ENCODE measurements around the gene ERC2. TPM values are rescaled to one million over a fixed set of nuclear protein-coding genes. Genes with fewer than 3 reads are reported as not detected.

The ERC2 gene
- polyA plus RNA-seq, 1 experiment = 0.07 TPM

DNA sequence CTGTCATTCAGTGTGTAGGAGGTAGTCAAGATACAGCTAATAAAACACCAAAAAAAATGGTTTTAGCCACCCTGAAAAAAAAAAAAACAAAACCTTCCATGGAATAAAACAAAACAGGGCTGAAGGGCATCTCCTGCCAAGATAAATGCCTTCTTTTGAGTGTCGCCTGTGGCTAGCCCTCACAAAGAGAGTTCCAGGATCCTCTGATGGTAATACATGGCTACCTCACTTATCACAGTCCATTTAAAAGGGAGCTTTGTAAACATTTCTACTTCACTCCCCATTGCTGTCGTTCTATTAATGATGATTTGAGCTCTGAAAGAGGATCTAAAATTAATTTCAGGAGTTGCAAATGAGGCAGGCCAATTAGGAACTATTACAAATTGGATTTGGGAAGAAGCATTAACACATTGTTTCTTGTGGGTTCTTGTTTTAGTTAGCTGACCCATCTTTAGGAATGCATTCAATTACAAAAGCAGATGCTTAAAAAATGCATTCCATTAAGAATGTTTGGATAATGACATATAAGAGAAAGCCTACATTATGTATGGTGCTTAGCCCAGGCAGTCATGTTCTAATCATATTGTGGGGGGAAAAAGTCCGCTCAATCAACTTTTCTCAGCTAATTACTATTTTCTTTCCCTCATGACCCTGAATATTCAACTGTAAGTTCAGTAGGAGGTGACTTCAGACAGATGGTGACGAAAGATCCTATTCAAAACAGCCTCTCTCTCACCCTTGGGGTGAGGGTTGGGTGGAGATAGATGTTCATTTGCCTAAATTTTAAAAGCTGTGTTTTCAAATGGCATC is 726.0 kb downstream of the ERC2 start:
- no peaks in the 10 kb centered on the region for H3K27me3 ChIP-seq (ENCODE audit: control insufficient read depth, insufficient read depth, low read length)
- H3K4me3 ChIP-seq (ENCODE audit: low read depth, low read length) = no peak overlapping the region
- POLR2A ChIA-PET = no interaction called here
- DNase-seq (ENCODE audit: low read depth, low spot score) = no peak
- TF ChIP-seq, protein P1, sequence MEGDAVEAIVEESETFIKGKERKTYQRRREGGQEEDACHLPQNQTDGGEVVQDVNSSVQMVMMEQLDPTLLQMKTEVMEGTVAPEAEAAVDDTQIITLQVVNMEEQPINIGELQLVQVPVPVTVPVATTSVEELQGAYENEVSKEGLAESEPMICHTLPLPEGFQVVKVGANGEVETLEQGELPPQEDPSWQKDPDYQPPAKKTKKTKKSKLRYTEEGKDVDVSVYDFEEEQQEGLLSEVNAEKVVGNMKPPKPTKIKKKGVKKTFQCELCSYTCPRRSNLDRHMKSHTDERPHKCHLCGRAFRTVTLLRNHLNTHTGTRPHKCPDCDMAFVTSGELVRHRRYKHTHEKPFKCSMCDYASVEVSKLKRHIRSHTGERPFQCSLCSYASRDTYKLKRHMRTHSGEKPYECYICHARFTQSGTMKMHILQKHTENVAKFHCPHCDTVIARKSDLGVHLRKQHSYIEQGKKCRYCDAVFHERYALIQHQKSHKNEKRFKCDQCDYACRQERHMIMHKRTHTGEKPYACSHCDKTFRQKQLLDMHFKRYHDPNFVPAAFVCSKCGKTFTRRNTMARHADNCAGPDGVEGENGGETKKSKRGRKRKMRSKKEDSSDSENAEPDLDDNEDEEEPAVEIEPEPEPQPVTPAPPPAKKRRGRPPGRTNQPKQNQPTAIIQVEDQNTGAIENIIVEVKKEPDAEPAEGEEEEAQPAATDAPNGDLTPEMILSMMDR (IDR thresholded peaks at IDR 0.05; ENCODE audit: low read depth, low read length) = no peak
- no peaks in the 10 kb centered on the region for H3K9me3 ChIP-seq (ENCODE audit: control insufficient read depth, insufficient read depth, low read length)
- CTCF ChIA-PET = interaction anchor here (0.6 to 1.5 kb wide), 7 partner anchors 9 to 1803 kb away, joined by 3 to 6 read pairs (median 3); no protein-coding TSS in a partner anchor
- no peak overlapping the region for H3K27ac ChIP-seq (ENCODE audit: low read depth, low read length)

DNA sequence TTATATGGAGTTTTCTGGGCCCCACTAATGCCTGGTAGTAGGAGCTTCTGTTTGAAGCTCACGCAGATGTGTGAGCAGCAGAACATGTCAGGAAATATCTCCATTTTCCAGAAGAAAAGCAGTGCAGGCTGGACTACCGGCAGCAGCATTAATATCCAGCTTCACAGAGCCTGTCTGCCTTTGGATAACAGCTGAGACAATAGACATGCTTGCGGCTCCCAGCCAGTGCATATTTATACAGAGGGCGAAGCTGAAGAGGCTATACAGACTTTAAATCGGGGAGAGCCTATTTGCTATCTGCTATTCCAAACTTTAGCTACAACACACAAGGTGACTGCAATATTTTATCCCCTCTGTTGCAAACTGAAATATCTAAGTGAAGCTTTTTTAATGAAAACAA is 731.1 kb downstream of the ERC2 start:
- H3K4me3 ChIP-seq (ENCODE audit: low read depth, low read length) = no peak overlapping the region
- no peaks in the 10 kb centered on the region for H3K9me3 ChIP-seq (ENCODE audit: control insufficient read depth, insufficient read depth, low read length)
- POLR2A ChIA-PET = no interaction called here
- DNase-seq (ENCODE audit: low read depth, low spot score) = no peak
- TF ChIP-seq, protein P1 (IDR thresholded peaks at IDR 0.05; ENCODE audit: low read depth, low read length) = no peak
- no peak overlapping the region for H3K27ac ChIP-seq (ENCODE audit: low read depth, low read length)
- peaks cover 10% of the 10 kb centered on the region for H3K27me3 ChIP-seq (ENCODE audit: control insufficient read depth, insufficient read depth, low read length)
- CTCF ChIA-PET = interaction anchor here (1.1 to 2.2 kb wide), 3 partner anchors 10 to 16 kb away, joined by 3 to 16 read pairs (median 4); no protein-coding TSS in a partner anchor

DNA sequence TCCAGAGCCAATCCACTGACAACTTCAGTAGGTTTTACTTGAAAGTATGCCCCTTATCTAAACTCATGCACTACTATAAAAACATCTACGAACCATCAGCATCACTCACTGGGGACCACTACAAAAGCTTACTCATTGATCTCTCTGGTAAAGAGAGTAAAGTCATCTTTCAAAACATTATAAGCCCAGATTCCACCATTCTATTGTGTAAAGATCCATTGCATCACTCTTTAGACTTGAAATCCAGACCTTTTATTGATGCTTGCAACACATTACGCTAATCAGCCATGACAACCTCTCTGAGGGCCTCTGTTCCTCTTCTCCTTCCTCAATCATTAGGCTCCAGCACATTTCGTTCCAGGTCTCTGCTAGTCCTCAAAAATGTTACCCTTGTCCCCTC is 732.3 kb downstream of the ERC2 start:
- DNase-seq (ENCODE audit: low read depth, low spot score) = no peak
- no peak overlapping the region for H3K4me3 ChIP-seq (ENCODE audit: low read depth, low read length)
- peaks cover 10% of the 10 kb centered on the region for H3K27me3 ChIP-seq (ENCODE audit: control insufficient read depth, insufficient read depth, low read length)
- CTCF ChIA-PET = interaction anchor here (0.8 kb wide), 1 partner anchor 10 kb away, joined by 5 read pairs; no protein-coding TSS in a partner anchor
- no peaks in the 10 kb centered on the region for H3K9me3 ChIP-seq (ENCODE audit: control insufficient read depth, insufficient read depth, low read length)
- H3K27ac ChIP-seq (ENCODE audit: low read depth, low read length) = no peak overlapping the region
- POLR2A ChIA-PET = no interaction called here
- TF ChIP-seq, protein P1 (IDR thresholded peaks at IDR 0.05; ENCODE audit: low read depth, low read length) = no peak

DNA sequence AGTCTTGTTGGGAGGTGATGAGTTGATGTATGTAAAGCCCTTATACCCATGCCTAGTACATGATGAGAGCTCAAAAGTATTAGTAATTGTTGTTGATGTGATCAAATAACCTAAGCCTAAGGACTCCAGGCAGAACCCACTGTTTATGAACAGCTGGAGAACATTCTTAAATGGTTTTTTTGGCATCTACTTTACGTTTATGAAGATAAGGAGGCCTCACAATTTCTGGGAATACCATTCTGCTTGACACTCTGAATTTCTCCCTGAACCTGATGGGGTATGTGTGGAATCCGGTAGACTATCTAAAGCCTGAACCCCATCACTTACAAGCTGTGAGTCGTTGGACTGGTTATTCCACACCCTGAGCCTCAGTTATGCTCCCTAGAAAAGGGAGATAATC is 736.5 kb downstream of the ERC2 start:
- POLR2A ChIA-PET = no interaction called here
- Histone ChIP-seq H3K9me3 (ENCODE audit: control insufficient read depth, insufficient read depth, low read length) (no peaks in the 10 kb centered on the region), H3K27ac (ENCODE audit: low read depth, low read length) (no peak overlapping the region), H3K27me3 (ENCODE audit: control insufficient read depth, insufficient read depth, low read length) (peaks cover 8% of the 10 kb centered on the region), H3K4me3 (ENCODE audit: low read depth, low read length) (no peak overlapping the region)
- TF ChIP-seq, protein P1 (IDR thresholded peaks at IDR 0.05; ENCODE audit: low read depth, low read length) = no peak
- DNase-seq (ENCODE audit: low read depth, low spot score) = no peak
- CTCF ChIA-PET = interaction anchor here (2.0 to 2.1 kb wide), 2 partner anchors 15 to 520 kb away, joined by 5 to 7 read pairs; no protein-coding TSS in a partner anchor

DNA sequence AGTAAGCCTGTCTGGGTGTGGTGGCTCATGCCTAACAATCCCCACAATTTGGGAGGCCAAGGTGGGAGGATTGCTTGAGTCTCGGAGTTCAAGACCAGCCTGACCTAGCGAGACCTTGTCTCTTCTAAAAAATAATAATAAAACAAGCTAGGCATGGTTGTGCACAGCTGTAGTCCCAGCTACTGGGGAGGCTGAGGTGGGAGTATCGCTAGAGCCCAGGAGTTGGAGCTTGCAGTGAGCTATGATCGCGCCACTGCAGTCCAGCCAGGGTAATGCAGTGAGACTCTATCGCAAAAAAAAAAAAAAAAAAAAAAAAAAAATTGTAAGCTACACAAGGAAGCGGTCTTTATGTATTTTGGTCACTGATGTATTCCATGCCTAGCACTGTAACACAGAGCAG is 738.7 kb downstream of the ERC2 start:
- TF ChIP-seq, protein P1 (IDR thresholded peaks at IDR 0.05; ENCODE audit: low read depth, low read length) = no peak
- POLR2A ChIA-PET = interaction anchor here (0.6 kb wide), 1 partner anchor 248 kb away, joined by 3 read pairs; no protein-coding TSS in a partner anchor
- no peak for DNase-seq (ENCODE audit: low read depth, low spot score)

More for the DNA sequence above, 738.7 kb downstream of the ERC2 start:
- Histone ChIP-seq H3K9me3 (ENCODE audit: control insufficient read depth, insufficient read depth, low read length) (no peaks in the 10 kb centered on the region), H3K4me3 (ENCODE audit: low read depth, low read length) (no peak overlapping the region), H3K27me3 (ENCODE audit: control insufficient read depth, insufficient read depth, low read length) (peaks cover 7% of the 10 kb centered on the region), H3K27ac (ENCODE audit: low read depth, low read length) (no peak overlapping the region)
- CTCF ChIA-PET = interaction anchor here (0.5 to 1.9 kb wide), 4 partner anchors 8 to 388 kb away, joined by 3 to 7 read pairs (median 4); no protein-coding TSS in a partner anchor
